Activated naive CD8-positive, alpha-beta T cell treated with anti-CD3 and anti-CD28 coated beads, Interleukin-2, amount 50 U/mL, for 24 hours (primary cell): ENCODE results near the gene BSN.
A peak's percentile ranks its signal among the peaks of the same experiment; 100 is the strongest.
"Not testable (repeated sequence)": the region's sequence is repeated elsewhere in the genome, so short reads cannot be mapped to it uniquely, and the experiment has no call there.

Source experiments
- ATAC-seq: fragments of 150-1000 bp; cut with Tn5 transposase; one replicate; pipeline ENCODE4 v1.10.0; 2021
- DNase-seq: peaks from one replicate; pipeline ENCODE4 v3.0.0; 2021
- H3K27ac Mint-ChIP-seq: one replicate; pipeline ENCODE4 v1.8.0; 2021; ENCODE audit warnings: mild to moderate bottlenecking, mixed read lengths
- H3K27me3 Mint-ChIP-seq: one replicate; pipeline ENCODE4 v1.8.0; 2021; ENCODE audit warnings: mixed read lengths
- H3K36me3 Mint-ChIP-seq: one replicate; pipeline ENCODE4 v1.8.0; 2021; ENCODE audit warnings: low read depth, mixed read lengths
- H3K4me1 Mint-ChIP-seq: one replicate; pipeline ENCODE4 v1.8.0; 2021; ENCODE audit warnings: mixed read lengths
- H3K4me3 Mint-ChIP-seq: one replicate; pipeline ENCODE4 v1.8.0; 2021; ENCODE audit warnings: mild to moderate bottlenecking, moderate library complexity, mixed read lengths
- H3K9me3 Mint-ChIP-seq: one replicate; pipeline ENCODE4 v1.8.0; 2021; ENCODE audit warnings: mixed read lengths

The BSN gene

DNA sequence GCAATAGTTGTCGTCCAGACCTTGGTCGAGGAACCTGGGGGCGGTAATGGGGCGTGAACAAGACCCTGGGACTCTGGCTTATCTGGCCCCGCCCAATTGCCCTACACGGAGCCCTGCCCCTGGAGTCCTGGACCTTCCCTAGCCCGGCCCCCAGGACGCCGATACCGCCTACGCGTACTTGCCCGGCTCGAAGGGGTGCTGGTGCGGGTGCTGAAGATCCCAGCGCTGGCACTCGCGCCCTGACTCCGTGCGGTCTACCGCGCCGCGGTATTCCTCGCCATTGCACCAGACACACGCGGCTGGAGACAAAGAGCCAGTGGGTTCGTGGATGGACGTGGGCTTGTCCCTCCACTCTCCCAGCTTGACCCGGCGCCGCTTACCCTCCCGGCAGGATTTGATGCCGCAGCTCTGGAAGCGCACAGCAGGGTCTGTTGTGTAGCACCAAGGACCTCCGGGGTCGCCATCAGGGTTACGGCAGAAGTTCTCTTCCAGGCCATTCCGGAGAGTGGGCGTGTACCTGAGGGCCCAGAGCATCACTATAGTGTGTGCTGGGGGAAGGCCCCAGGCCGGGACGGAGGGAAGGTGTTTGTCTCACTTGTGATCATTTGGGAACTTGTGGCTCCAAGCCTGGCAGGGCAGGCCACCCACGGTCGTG, 132.6 kb downstream of the BSN start:
- not testable (repeated sequence) for H3K27me3 Mint-ChIP-seq, H3K27ac Mint-ChIP-seq, H3K36me3 Mint-ChIP-seq, H3K9me3 Mint-ChIP-seq
- ATAC-seq = peak; percentile 52
- DNase-seq = peak; percentile 61
- Mint-ChIP-seq H3K4me3 (peak overlapping the region; percentile 9), H3K4me1 (peaks cover 38% of the 10 kb centered on the region)

DNA sequence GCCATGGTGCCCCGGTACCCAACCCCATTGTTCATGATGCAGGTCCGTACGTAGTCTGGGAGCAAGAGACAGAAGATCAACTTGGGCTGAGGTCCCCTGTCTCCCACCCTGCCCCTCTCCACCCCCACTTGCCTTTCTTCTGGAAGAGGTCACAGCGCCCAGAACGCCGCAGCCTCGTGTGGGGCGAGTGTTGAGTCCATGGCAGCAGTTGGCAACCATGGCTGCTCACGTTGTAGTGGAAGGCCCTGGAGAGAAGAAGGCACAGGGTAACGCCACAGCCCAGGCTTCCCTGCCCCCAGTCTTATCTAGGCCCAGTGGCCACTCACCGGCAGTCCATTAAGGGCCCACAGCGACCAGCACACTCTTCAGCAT, 133.1 kb downstream of the BSN start:
- H3K27me3 Mint-ChIP-seq, ATAC-seq, H3K9me3 Mint-ChIP-seq, H3K27ac Mint-ChIP-seq, DNase-seq, H3K36me3 Mint-ChIP-seq: not testable (repeated sequence)
- Mint-ChIP-seq H3K4me3 (peak overlapping the region; percentile 9), H3K4me1 (peaks cover 38% of the 10 kb centered on the region)

- not testable (repeated sequence) for DNase-seq
- peaks cover 40% of the 10 kb centered on the region for H3K4me1 Mint-ChIP-seq
- H3K4me3 Mint-ChIP-seq = peak overlapping the region; percentile 96
These were observed 134.2 kb downstream of the BSN start for GRCh38 chr3:49688338-49689045.

DNA sequence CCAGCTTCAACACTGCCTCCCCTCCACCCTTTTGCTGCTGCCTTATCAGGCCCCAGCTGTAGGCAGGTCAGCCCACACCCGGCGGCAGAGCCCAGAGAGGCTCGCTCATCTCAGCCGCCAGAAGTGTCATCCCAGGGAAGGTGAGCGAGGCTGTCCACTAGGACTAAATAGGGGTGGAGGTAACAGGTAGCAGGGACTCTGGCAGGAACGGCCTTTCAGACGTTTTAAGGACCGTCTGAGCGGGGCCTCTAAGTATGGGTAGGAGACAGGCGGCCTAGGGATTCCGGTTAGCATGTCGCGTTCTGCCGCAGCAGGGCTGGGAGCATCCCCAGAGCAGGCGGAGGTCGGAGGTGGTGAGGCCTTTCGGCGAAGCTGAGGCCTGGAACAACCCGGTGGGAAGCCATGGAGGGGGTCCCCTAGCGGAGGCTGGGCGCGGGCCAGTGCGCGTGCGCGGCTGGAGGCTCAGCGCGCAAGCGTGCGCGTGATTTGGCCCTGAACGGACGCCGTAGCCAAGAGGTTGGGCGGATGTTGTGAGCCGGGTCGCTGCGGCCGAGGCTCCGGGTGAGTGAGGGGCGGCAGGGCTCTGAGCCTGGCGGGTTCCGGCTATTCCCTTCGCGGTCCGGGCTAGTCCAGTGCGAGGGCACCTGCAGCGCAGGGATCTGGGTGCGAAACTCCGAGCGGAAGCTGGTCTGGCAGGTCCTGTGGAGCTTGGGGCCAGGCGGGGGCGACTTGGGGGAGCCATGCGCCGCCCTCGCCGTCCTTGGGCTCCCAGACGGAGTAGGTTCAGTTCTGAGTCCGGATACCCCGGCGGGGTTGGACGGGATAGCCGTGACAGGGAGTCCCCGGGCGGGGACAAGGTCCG, 135.0 kb downstream of the BSN start, which contains the start of the genes MST1 and RNF123:
Gene MST1, minus strand, starts transcription at position 429 of the 862 bp plus-strand sequence. CDS start 783 bp downstream, outside the sequence.
Gene RNF123, plus strand, starts transcription at position 512 of the 862 bp plus-strand sequence. CDS start 1,609 bp downstream, outside the sequence.
- Mint-ChIP-seq H3K27ac (peak within 1 kb of the TSS; percentile 95), H3K4me1 (peaks cover 40% of the 10 kb centered on the region), H3K27me3 (no peaks in the 10 kb centered on the region), H3K36me3 (peaks cover 6% of the 10 kb centered on the region), H3K9me3 (no peaks in the 10 kb centered on the region), H3K4me3 (peak within 1 kb of the TSS; percentile 96)
- DNase-seq (peak; percentile 96), ATAC-seq (peak; percentile 64)

More at GRCh38 chr3:49688338-49689045, 134.2 kb downstream of the BSN start:
- not testable (repeated sequence) for H3K9me3 Mint-ChIP-seq, ATAC-seq, H3K27me3 Mint-ChIP-seq, H3K36me3 Mint-ChIP-seq
- H3K27ac Mint-ChIP-seq = peak overlapping the region; percentile 95

DNA sequence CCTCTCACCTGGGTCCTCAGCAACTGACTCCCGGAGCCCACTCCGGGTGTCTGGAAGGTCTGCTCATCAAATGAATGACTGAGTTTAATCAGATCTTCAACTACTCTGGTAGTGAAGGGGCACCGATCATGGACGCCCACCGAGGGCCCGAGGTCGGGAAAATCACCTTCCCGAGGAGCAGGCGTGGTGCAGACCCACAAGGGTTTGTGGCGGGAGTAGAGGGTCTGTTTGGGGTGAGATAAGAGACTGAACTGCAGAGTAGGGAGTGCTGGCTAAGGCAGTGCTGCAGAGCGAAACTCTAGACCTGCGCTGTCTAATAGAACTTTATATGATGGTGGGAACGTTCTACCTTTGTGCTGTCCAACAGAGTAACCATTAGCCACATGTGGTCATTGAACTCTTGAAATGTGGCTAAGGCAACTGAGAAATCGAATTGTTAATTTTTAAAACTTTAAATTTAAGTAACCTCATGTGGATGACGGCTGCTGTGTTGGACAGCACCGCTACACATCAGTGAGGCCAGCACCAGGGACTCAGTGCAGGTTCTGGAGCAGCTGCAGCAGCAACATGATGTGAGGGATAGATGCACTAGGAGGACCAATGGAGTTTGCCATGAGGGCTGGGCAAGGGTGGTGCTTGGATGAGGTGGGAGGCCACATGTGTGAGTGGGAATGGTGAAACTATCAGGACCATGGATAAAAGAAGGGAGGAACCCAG, 135.8 kb downstream of the BSN start:
- not testable (repeated sequence) for DNase-seq, H3K27me3 Mint-ChIP-seq, H3K36me3 Mint-ChIP-seq, H3K9me3 Mint-ChIP-seq, ATAC-seq
- peaks cover 40% of the 10 kb centered on the region for H3K4me1 Mint-ChIP-seq
- H3K4me3 Mint-ChIP-seq = peak overlapping the region; percentile 96
- H3K27ac Mint-ChIP-seq = peak overlapping the region; percentile 95

DNA sequence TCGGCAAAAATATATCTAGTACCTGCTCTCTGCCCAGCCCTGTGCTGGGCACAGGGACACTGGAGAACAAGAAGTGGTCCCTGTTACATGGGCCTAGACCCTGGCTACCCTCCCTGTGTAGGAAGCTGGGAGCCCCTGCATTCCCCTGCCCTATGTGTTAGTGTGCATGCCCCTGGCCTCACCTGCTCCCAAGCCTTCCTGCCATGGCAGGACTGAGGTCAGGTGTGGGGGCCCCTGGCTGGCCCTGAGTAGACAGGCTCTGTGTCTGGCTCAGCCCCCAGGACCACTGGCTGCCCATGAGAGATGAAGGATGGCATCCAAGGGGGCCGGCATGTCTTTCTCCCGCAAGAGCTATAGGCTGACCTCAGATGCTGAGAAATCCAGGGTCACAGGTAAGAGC, 136.6 kb downstream of the BSN start:
- H3K27ac Mint-ChIP-seq, ATAC-seq, DNase-seq, H3K27me3 Mint-ChIP-seq, H3K9me3 Mint-ChIP-seq, H3K36me3 Mint-ChIP-seq: not testable (repeated sequence)
- Mint-ChIP-seq H3K4me3 (peak overlapping the region; percentile 96), H3K4me1 (peaks cover 38% of the 10 kb centered on the region)

- DNase-seq, H3K4me3 Mint-ChIP-seq, H3K27me3 Mint-ChIP-seq, H3K27ac Mint-ChIP-seq, H3K36me3 Mint-ChIP-seq, H3K9me3 Mint-ChIP-seq, ATAC-seq: not testable (repeated sequence)
- H3K4me1 Mint-ChIP-seq = peaks cover 38% of the 10 kb centered on the region
These were observed 137.2 kb downstream of the BSN start for GRCh38 chr3:49691481-49691880.

DNA sequence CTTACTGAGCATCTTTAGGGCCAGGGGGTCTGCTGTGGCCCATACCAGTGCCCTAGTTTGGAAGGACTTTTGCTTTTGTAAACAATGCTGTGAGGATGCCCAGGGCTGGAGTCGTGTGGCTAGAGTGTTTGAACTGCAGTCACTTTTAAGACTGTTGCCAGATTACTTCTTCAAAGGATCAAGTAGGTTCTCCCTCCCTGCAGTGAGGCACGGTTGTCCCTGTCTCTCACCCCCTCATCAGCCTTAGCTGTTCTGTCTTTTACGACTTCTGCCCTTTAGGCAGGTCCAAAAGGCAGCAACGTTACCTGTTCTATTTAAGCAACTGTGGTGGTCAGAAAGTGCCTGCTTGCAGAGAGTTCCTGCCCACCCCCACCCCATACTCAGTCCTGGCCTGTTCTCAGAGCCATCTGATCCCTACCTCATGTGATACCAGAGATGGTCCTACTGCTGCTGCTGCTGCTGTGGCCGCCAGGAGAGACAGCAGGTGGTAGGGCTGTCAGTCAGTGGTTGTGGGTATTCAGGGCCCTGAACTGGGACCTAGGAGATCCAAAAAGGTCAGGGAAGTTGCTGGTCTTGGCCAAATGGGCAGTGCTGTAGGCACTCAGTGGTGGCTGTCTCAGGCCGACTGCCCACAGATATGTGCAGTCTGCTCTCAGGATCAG, 140.3 kb downstream of the BSN start:
- not testable (repeated sequence) for H3K9me3 Mint-ChIP-seq, DNase-seq, H3K4me3 Mint-ChIP-seq, H3K36me3 Mint-ChIP-seq, ATAC-seq, H3K27me3 Mint-ChIP-seq, H3K27ac Mint-ChIP-seq
- H3K4me1 Mint-ChIP-seq = peaks cover 22% of the 10 kb centered on the region

DNA sequence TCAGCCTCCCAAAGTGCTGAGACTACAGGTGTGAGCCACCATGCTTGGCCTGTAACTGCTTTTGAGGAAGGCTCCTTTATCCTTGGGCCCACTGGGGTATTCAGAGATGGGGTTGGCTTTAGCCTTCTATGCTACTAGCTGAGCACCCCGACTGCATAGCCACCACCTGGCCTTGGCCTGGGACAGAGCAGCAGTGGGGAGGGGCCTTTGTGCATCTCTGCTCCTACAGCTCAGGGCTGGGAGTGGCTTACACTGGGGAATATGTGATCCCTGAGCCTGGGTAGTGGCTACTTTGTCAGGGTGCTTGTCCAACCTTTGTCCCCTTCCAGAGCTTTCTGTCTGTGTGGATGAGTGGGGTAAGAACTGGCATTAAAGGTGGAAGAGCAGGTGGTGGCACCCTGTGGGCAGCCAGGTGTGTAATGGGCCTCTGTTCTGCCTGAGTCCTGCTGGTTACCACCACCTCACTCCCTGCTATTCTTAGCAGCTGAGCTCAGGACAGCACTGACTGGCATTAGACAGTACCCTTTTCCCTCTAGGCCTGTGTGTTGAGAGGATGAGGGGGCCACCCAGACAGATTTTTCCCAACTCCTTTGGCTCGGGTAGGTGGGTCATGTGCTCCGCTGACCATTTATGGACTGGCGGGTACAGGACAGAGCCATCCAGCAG, 141.2 kb downstream of the BSN start:
- peaks cover 14% of the 10 kb centered on the region for H3K4me1 Mint-ChIP-seq
- H3K36me3 Mint-ChIP-seq, DNase-seq, H3K27me3 Mint-ChIP-seq, ATAC-seq, H3K9me3 Mint-ChIP-seq, H3K4me3 Mint-ChIP-seq, H3K27ac Mint-ChIP-seq: not testable (repeated sequence)

GRCh38 chr3:49699281-49699979, 145.2 kb downstream of the BSN start:
- Mint-ChIP-seq H3K4me3 (no peak overlapping the region), H3K27ac (no peak overlapping the region)

GRCh38 chr3:49700014-49700413, 145.7 kb downstream of the BSN start:
- Mint-ChIP-seq H3K27ac (no peak overlapping the region), H3K36me3 (peaks cover 6% of the 10 kb centered on the region)
- no peak for ATAC-seq

More at GRCh38 chr3:49699281-49699979, 145.2 kb downstream of the BSN start:
- Mint-ChIP-seq H3K36me3 (peaks cover 6% of the 10 kb centered on the region), H3K27me3 (no peaks in the 10 kb centered on the region), H3K9me3 (no peaks in the 10 kb centered on the region), H3K4me1 (no peaks in the 10 kb centered on the region)
- ATAC-seq (no peak), DNase-seq (no peak)

DNA sequence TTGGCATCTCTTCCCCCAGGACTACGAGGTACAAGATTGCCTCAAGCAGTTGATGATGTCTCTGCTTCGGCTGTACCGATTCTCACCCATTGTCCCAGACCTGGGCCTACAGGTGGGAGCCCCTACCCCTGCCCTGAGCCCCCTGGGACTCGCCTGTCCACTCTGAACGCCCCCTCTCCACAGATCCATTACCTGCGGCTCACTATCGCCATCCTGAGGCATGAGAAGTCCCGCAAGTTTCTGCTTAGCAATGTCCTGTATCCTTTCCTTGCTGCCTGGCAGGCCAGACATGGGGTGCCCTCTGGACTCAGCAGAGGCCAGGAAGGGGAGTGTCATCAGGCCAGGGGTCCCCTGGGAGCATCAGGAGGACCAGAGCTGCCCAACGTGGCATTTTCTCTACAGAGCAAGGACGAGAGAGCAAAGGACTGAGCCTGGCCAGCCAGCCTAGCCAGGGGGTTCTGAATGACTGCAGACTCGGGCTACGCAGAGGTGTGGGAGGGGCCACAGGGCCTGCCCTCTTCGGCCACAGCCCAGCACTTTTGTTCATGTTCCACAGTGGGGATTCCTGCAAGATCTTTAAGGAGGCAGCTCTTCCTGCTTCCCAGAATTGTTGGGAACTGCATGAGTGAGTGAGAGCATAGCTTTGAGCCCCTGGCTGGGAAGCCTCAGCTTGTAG, 146.3 kb downstream of the BSN start:
- ATAC-seq (no peak), DNase-seq (no peak)
- Mint-ChIP-seq H3K27me3 (no peaks in the 10 kb centered on the region), H3K4me3 (no peak overlapping the region), H3K4me1 (no peaks in the 10 kb centered on the region), H3K36me3 (peaks cover 6% of the 10 kb centered on the region), H3K9me3 (no peaks in the 10 kb centered on the region), H3K27ac (no peak overlapping the region)

More at GRCh38 chr3:49700014-49700413, 145.7 kb downstream of the BSN start:
- Mint-ChIP-seq H3K9me3 (no peaks in the 10 kb centered on the region), H3K4me3 (no peak overlapping the region), H3K4me1 (no peaks in the 10 kb centered on the region), H3K27me3 (no peaks in the 10 kb centered on the region)
- DNase-seq = no peak
